HG02852 (cell line): Measurements from ENCODE around the gene PGM2L1.

Experiments
- ATAC-seq: cut with Tn5 transposase; IDR thresholded peaks from one replicate; pipeline ENCODE4 v1.9.1; 2021; ENCODE audit warnings: mild to moderate bottlenecking, moderate library complexity; ENCODE audit not compliant: unreplicated experiment

The PGM2L1 gene

DNA sequence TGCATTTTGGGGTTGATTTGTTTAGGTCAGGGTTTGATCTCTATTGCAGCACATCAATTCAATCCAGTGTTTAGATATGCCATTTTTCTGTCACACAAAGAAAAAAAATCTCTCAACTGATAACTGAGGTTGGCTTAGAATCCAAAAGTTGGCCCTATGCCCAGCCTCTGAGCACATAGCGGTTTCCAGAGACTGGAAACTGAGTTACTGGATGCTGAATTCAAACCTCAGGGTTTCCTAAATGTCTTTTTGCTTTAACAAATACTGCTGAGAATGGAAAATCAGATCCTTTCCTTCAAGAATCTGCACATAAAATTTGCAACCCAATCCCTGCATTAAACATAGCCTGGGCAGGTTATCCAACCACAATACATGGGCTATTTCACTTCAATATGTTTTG lies 90.8 kb downstream of the PGM2L1 start:
- no peak for ATAC-seq

DNA sequence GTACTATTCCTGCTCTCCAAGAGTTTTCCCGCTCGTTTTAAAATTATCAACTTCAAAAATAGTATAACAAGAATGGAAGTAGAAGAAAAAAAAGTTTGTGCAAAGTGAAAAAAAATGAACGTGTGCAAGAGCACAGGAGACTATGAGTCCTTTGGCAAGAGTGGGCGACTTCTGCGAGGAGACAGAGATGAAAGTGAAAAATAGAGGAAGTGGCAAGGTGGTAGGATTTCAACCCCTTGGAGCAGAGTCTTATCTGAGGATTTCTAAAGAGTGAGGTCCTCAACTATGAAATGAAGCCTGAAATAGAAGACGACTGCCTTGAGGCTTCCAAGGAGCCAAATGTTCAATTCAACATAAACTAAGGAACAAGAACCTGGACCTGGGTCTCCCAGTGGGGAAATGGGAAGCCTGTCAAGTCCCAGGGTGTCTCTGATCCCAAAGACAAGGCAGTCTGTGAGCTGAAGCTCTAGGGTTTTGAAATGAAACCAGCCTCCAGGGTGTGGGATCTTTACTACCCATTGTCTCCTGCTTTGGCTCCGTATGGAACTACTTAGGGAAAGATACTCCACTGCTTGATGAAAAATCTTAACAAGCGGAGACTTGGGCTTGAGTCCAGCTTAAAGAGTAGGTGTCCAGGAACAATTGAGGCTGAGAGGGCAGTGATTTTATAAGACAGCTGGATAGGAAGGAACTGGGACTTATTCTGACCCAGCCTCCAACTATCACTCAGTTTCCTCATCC lies 91.6 kb downstream of the PGM2L1 start:
- ATAC-seq, result no peak

- no peak for ATAC-seq
Measured at GRCh38 chr11:74299015-74299414, 99.2 kb downstream of the PGM2L1 start.

DNA sequence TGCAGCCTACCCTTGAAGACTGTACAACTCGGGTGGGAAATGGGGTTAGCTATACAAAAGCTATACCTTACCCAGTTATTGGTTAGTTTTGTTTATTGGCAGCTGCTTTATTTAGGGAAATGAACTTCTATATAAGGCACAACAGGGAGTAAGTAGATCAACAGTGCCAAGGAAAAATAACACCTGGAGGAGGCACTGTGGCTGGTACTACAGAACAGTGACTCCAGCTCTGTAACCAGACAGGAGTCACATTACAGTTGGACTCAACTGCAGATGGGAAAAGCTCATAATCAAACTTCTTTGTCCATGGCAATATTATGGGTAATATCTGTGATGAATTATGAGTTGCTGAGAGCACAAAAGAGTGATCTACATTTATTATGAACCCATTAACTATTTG lies 100.7 kb downstream of the PGM2L1 start:
- ATAC-seq, result no peak

DNA sequence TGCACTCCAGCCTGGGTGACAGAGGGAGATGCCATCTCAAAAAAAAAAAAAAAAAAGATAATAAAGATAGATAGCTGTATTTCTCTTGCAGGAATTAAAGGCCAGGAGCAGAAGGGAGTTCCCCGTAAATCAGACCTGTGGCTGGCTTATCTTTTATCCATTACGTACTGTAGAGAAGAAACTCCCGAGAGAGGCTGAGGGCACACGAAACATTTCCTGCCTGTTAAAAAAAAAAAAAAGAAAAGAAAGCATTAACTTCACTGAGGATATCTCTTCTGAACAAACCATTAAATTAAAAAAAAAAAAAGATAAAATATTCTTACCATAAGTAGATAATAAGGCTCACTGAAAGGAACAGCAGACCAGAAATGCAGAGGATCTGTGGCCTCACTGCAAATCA lies 109.3 kb downstream of the PGM2L1 start:
- no peak for ATAC-seq

GRCh38 chr11:74288161-74288560 lies 110.1 kb downstream of the PGM2L1 start:
- ATAC-seq, result no peak

DNA sequence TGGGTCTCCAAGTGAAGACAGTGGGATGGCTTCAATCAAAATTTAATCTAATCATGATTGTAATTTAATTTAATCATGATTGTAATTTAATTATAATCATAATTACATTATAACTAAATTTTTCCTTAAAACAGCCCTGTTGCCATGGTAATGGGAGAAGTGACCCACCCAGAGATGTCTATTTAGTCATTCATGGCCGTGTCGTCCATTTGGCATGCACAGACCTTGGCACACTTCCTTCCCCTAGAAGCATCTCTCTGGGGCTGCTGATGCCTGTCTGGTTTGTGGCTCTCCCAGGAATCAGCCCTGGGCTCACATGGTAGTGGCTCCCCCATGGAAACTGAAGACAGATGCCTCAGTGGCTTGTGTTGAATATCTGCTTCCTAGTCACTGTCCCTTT lies 113.8 kb downstream of the PGM2L1 start:
- ATAC-seq, result no peak

GRCh38 chr11:74283580-74284180 lies 114.6 kb downstream of the PGM2L1 start:
- ATAC-seq, result no peak

- no peak for ATAC-seq
Measured at GRCh38 chr11:74282914-74283371, 115.3 kb downstream of the PGM2L1 start.

DNA sequence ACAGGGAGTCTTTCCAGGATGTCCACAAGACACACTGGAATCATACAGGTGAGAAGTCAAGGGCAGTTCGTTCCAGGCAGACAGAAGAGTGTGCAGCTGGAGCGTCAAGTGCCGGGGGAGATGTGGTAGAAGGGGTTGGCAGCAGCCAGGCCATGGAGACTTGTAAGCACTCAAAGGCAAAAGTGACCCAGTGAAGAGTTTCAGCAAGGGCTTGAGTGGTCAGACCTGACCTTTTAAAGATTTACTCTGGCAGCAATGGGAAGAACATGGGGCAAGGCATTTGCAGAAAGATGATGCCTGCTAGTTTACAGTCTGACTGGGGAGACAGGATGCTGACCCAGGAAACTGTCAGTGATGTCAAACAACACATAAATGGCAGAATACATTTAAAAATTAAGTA lies 115.8 kb downstream of the PGM2L1 start:
- ATAC-seq, result no peak

DNA sequence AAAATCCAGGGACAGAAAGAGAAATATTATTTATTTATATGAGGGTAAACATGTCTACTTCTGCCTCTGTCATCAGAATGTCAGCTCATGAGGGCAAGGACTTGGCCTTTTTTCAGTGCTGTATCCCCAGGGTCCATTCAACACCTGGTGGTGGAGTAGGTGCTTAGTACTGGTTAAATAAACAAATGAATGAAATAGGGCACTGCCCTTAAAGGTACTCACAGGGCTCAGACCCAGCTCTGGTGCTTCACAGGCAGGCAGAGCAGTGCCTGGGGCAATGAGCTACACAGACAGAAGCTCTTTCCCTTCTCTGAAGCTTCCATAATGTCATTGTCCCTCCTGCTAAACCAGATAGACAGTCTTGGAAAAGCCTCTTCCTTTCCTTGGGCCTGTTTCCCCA lies 117.7 kb downstream of the PGM2L1 start:
- ATAC-seq, result no peak
